ENCODE results near the gene TDP2.

DNA sequence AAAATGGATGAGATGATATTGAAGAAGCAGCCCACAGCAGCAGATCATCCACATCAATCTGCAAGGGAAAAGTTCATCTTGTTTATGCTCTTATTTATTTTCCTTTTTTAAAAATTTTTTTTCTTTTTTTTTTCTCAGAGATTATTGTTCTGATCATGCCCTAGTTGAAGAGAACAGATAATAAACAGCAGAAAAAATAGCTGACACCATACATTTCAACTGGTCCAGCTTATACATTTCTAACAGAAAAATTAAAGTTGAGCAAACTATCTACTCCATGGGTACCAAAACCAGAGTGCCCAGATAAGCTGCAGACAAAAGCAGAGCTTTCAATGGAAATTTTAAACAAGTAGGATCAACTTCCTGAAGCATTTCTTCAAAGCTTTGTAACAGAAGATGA is 30.0 kb downstream of the TDP2 start:
- TF ChIP-seq, protein P1, sequence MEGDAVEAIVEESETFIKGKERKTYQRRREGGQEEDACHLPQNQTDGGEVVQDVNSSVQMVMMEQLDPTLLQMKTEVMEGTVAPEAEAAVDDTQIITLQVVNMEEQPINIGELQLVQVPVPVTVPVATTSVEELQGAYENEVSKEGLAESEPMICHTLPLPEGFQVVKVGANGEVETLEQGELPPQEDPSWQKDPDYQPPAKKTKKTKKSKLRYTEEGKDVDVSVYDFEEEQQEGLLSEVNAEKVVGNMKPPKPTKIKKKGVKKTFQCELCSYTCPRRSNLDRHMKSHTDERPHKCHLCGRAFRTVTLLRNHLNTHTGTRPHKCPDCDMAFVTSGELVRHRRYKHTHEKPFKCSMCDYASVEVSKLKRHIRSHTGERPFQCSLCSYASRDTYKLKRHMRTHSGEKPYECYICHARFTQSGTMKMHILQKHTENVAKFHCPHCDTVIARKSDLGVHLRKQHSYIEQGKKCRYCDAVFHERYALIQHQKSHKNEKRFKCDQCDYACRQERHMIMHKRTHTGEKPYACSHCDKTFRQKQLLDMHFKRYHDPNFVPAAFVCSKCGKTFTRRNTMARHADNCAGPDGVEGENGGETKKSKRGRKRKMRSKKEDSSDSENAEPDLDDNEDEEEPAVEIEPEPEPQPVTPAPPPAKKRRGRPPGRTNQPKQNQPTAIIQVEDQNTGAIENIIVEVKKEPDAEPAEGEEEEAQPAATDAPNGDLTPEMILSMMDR (IDR thresholded peaks at IDR 0.05), result no peak
- no peak for TF ChIP-seq POLR2A (IDR thresholded peaks at IDR 0.05; ENCODE audit: low read depth)
